ENCODE measurements around the gene PDPN. TPM values are rescaled to one million over a fixed set of nuclear protein-coding genes. Genes with fewer than 3 reads are reported as not detected.

Gene PDPN
- total and polyA plus RNA-seq, 2 of the 8 experiments (the other 6 are each of a cell fraction or from before 2014, with no cell fraction given), result 44.7 to 169 TPM

DNA sequence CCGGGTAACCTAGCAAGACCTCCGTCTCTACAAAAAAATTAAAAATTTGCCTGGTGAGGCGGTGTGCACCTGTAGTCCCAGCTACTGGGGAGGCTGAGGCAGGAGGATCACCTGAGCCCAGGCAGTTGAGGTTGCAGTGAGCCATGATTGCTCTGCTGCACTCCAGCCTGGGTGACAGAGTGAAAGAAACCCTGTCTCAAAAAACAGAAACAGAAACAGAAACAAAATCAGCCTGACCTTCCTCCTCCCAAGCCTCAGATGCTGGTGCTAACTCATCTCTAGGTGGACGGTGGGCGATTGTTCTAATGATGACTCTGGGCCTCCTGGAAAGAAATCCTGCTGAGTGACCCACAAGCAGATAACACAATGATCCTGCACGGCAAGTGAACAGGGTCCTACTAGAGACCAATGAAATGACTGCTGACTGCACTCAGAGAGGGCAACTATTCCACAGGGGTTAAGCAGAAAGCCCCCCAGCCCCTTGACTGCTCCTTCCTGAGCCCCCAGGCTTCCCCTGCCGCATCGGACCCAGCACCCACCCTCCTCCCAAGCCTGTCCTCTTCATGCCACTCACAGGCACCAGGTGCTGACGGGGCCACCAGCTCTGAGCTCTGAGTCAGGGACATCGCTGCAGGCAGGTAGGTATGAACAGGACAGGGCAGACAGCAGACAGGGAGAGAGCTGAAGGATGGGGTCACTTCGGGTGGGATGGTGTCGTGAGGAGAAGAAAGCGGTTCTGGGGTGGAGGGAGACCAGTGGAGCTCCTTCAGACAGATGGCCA is 42.0 kb upstream of the PDPN start (continued):
- TF ChIP-seq, protein P1, sequence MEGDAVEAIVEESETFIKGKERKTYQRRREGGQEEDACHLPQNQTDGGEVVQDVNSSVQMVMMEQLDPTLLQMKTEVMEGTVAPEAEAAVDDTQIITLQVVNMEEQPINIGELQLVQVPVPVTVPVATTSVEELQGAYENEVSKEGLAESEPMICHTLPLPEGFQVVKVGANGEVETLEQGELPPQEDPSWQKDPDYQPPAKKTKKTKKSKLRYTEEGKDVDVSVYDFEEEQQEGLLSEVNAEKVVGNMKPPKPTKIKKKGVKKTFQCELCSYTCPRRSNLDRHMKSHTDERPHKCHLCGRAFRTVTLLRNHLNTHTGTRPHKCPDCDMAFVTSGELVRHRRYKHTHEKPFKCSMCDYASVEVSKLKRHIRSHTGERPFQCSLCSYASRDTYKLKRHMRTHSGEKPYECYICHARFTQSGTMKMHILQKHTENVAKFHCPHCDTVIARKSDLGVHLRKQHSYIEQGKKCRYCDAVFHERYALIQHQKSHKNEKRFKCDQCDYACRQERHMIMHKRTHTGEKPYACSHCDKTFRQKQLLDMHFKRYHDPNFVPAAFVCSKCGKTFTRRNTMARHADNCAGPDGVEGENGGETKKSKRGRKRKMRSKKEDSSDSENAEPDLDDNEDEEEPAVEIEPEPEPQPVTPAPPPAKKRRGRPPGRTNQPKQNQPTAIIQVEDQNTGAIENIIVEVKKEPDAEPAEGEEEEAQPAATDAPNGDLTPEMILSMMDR (IDR thresholded peaks at IDR 0.05; ENCODE audit: control extremely low read depth in 1 of 3, insufficient read depth in 1 of 3, low read depth in 1 of 3, low read length in 3 of 3), result no peak
- TF ChIP-seq YY1 (IDR thresholded peaks at IDR 0.05; ENCODE audit: low read depth, low read length) (no peak), KDM5A (IDR thresholded peaks at IDR 0.05; ENCODE audit: low read length) (no peak), RFX5 (IDR thresholded peaks at IDR 0.05; ENCODE audit: borderline replicate concordance, low read depth, low read length) (no peak), MAFK (IDR thresholded peaks at IDR 0.05; ENCODE audit: low read depth, low read length) (no peak)
- TF ChIP-seq, protein P2, sequence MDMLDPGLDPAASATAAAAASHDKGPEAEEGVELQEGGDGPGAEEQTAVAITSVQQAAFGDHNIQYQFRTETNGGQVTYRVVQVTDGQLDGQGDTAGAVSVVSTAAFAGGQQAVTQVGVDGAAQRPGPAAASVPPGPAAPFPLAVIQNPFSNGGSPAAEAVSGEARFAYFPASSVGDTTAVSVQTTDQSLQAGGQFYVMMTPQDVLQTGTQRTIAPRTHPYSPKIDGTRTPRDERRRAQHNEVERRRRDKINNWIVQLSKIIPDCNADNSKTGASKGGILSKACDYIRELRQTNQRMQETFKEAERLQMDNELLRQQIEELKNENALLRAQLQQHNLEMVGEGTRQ (IDR thresholded peaks at IDR 0.05; ENCODE audit: low read length), result no peak
- TF ChIP-seq, protein P3, sequence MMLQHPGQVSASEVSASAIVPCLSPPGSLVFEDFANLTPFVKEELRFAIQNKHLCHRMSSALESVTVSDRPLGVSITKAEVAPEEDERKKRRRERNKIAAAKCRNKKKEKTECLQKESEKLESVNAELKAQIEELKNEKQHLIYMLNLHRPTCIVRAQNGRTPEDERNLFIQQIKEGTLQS (IDR thresholded peaks at IDR 0.05; ENCODE audit: insufficient read depth, low read depth, low read length), result no peak
